ENCODE results near the gene SRGAP3. TPM values are rescaled to one million over a fixed set of nuclear protein-coding genes. Genes with fewer than 3 reads are reported as not detected.

SRGAP3 gene
- polyA plus RNA-seq, 3 donors, result 0.27 to 1.3 (median 0.87) TPM

- no peak overlapping the region for H3K4me3 Mint-ChIP-seq
- peaks cover under 1% of the 10 kb centered on the region for H3K4me1 Mint-ChIP-seq
- Histone ChIP-seq H3K36me3 (replicated peaks in 1 of 2; ENCODE audit: control insufficient read depth in 1 of 2, insufficient read depth in 2 of 2, low read length in 2 of 2) (no peaks in the 10 kb centered on the region), H2AFZ (ENCODE audit: insufficient read depth, low read depth, low read length, poor library complexity, severe bottlenecking) (no peak overlapping the region), H3K9me3 (replicated peaks in 1 of 2; ENCODE audit: control insufficient read depth in 1 of 2, insufficient read depth in 1 of 2, low read length in 2 of 2) (no peaks in the 10 kb centered on the region), H3K4me2 (replicated peaks; ENCODE audit: extremely low read depth, low read length, poor library complexity, severe bottlenecking) (no peak overlapping the region), H3K4me1 (ENCODE audit: control insufficient read depth in 1 of 2, insufficient read depth in 2 of 2, low read length in 2 of 2) (peaks cover 0 to under 1% of the 10 kb centered on the region in 2 donors), H3K79me2 (ENCODE audit: insufficient read depth, low read length) (no peaks in the 10 kb centered on the region), H3K9ac (ENCODE audit: insufficient read depth, low read length, poor library complexity, severe bottlenecking) (no peak overlapping the region), H4K20me1 (ENCODE audit: insufficient read depth, low read length) (no peaks in the 10 kb centered on the region), H3K4me3 (replicated peaks in 1 of 3; ENCODE audit: low read depth in 2 of 3, low read length in 3 of 3) (no peak overlapping the region), H3K27ac (ENCODE audit: low read depth in 1 of 2, low read length in 2 of 2) (no peak overlapping the region), H3K27me3 (ENCODE audit: control insufficient read depth in 2 of 2, insufficient read depth in 2 of 2, low read length in 2 of 2) (no peaks in the 10 kb centered on the region)
- DNase-seq, result no peak
- H3K9me3 Mint-ChIP-seq, result peaks cover 0 to 2% (median 0%) of the 10 kb centered on the region in 7 donors
- no peak overlapping the region for H3K27ac Mint-ChIP-seq
- peaks cover 1 to 2% (median 2%) of the 10 kb centered on the region in 3 donors for H3K27me3 Mint-ChIP-seq (ENCODE audit: low read depth in 3 of 3)
- intact Hi-C loops (cut with micrococcal nuclease), result no loop called here
- no peak for TF ChIP-seq CTCF (IDR thresholded peaks at IDR 0.05)
- WGBS (ENCODE audit: insufficient coverage), result 100% methylated on average over 2 of the region's 11 CpGs
- no peaks in the 10 kb centered on the region for H3K36me3 Mint-ChIP-seq
These were observed 256.6 kb downstream of the SRGAP3 start for GRCh38 chr3:8992854-8993253.

- Mint-ChIP-seq H3K36me3 (no peaks in the 10 kb centered on the region), H3K4me3 (no peak overlapping the region), H3K27me3 (ENCODE audit: low read depth in 3 of 3) (peaks cover 0 to 3% (median 2%) of the 10 kb centered on the region in 3 donors), H3K4me1 (peaks cover 5% of the 10 kb centered on the region), H3K27ac (no peak overlapping the region), H3K9me3 (peaks cover 0 to 2% (median 0%) of the 10 kb centered on the region in 7 donors)
- Histone ChIP-seq H3K9ac (ENCODE audit: insufficient read depth, low read length, poor library complexity, severe bottlenecking) (no peak overlapping the region), H4K20me1 (ENCODE audit: insufficient read depth, low read length) (no peaks in the 10 kb centered on the region), H3K27ac (ENCODE audit: low read depth in 1 of 2, low read length in 2 of 2) (no peak overlapping the region), H3K27me3 (ENCODE audit: control insufficient read depth in 2 of 2, insufficient read depth in 2 of 2, low read length in 2 of 2) (no peaks in the 10 kb centered on the region), H3K4me1 (ENCODE audit: control insufficient read depth in 1 of 2, insufficient read depth in 2 of 2, low read length in 2 of 2) (peaks cover 5 to 6% of the 10 kb centered on the region in 2 donors), H3K36me3 (replicated peaks in 1 of 2; ENCODE audit: control insufficient read depth in 1 of 2, insufficient read depth in 2 of 2, low read length in 2 of 2) (no peaks in the 10 kb centered on the region), H3K4me3 (replicated peaks in 1 of 3; ENCODE audit: low read depth in 2 of 3, low read length in 3 of 3) (no peak overlapping the region), H3K9me3 (replicated peaks in 1 of 2; ENCODE audit: control insufficient read depth in 1 of 2, insufficient read depth in 1 of 2, low read length in 2 of 2) (no peaks in the 10 kb centered on the region), H2AFZ (ENCODE audit: insufficient read depth, low read depth, low read length, poor library complexity, severe bottlenecking) (no peak overlapping the region), H3K4me2 (replicated peaks; ENCODE audit: extremely low read depth, low read length, poor library complexity, severe bottlenecking) (no peak overlapping the region), H3K79me2 (ENCODE audit: insufficient read depth, low read length) (no peaks in the 10 kb centered on the region)
- no peak for DNase-seq
- TF ChIP-seq CTCF (IDR thresholded peaks at IDR 0.05), result no peak
- WGBS (ENCODE audit: insufficient coverage), result no CpG with 5 or more reads among the region's 4 CpGs
- intact Hi-C loops (cut with micrococcal nuclease), result no loop called here
These were observed 257.2 kb downstream of the SRGAP3 start for GRCh38 chr3:8992199-8992598.

Data from CD14-positive monocyte (primary cell).